CD4-positive, alpha-beta T cell treated with Interleukin-15 for 4 hours (primary cell): ENCODE data around the gene SH3RF3.

Experiments used
- DNase-seq: peaks from one replicate; pipeline ENCODE4 v3.0.0-alpha.2; 2020; ENCODE audit warnings: low spot score

SH3RF3 gene

GRCh38 chr2:109312902-109313301, 183.9 kb downstream of the SH3RF3 start:
- no peak for DNase-seq

GRCh38 chr2:109313343-109313742, 184.3 kb downstream of the SH3RF3 start:
- DNase-seq = no peak

- no peak for DNase-seq
These were observed 187.1 kb downstream of the SH3RF3 start for GRCh38 chr2:109316091-109316490.

GRCh38 chr2:109317471-109318095, 188.6 kb downstream of the SH3RF3 start:
- no peak for DNase-seq

- DNase-seq = no peak
These were observed 189.3 kb downstream of the SH3RF3 start for GRCh38 chr2:109318150-109318948.

GRCh38 chr2:109318949-109319342, 189.9 kb downstream of the SH3RF3 start:
- no peak for DNase-seq

GRCh38 chr2:109320195-109320922, 191.4 kb downstream of the SH3RF3 start:
- no peak for DNase-seq

GRCh38 chr2:109321570-109321969, 192.6 kb downstream of the SH3RF3 start:
- DNase-seq = no peak

GRCh38 chr2:109322111-109322510, 193.1 kb downstream of the SH3RF3 start:
- no peak for DNase-seq

GRCh38 chr2:109322641-109323040, 193.6 kb downstream of the SH3RF3 start:
- DNase-seq = no peak

GRCh38 chr2:109324861-109325260, 195.9 kb downstream of the SH3RF3 start:
- DNase-seq = no peak

GRCh38 chr2:109325570-109325969, 196.6 kb downstream of the SH3RF3 start:
- DNase-seq = no peak

GRCh38 chr2:109326306-109326705, 197.3 kb downstream of the SH3RF3 start:
- DNase-seq = no peak

- DNase-seq = no peak
These were observed 201.1 kb downstream of the SH3RF3 start for GRCh38 chr2:109330056-109330455.

- no peak for DNase-seq
These were observed 202.1 kb downstream of the SH3RF3 start for GRCh38 chr2:109331081-109331480.

- DNase-seq = no peak
These were observed 203.2 kb downstream of the SH3RF3 start for GRCh38 chr2:109331896-109332848.

- no peak for DNase-seq
These were observed 203.9 kb downstream of the SH3RF3 start for GRCh38 chr2:109332880-109333279.

- DNase-seq = no peak
These were observed 204.6 kb downstream of the SH3RF3 start for GRCh38 chr2:109333414-109334210.

GRCh38 chr2:109335631-109336176, 206.7 kb downstream of the SH3RF3 start:
- peak; percentile 9 for DNase-seq

GRCh38 chr2:109336296-109336695, 207.3 kb downstream of the SH3RF3 start:
- no peak for DNase-seq

GRCh38 chr2:109337221-109337620, 208.2 kb downstream of the SH3RF3 start:
- no peak for DNase-seq
